Fibroblast of peridontal ligament (primary cell): ENCODE measurements around the gene ALLC.
"Not testable (repeated sequence)": the region's sequence is repeated elsewhere in the genome, so short reads cannot be mapped to it uniquely, and the experiment has no call there.

Experiments
- DNase-seq: peaks from one replicate; pipeline ENCODE4 v3.0.0-alpha.2; 2010; ENCODE audit errors: extremely low read depth

The ALLC gene

GRCh38 chr2:3655871-3656761, 1.9 kb upstream of the ALLC start:
- no peak for DNase-seq

- no peak for DNase-seq
Measured at GRCh38 chr2:3656762-3657721, 958 bp upstream of the ALLC start.

DNA sequence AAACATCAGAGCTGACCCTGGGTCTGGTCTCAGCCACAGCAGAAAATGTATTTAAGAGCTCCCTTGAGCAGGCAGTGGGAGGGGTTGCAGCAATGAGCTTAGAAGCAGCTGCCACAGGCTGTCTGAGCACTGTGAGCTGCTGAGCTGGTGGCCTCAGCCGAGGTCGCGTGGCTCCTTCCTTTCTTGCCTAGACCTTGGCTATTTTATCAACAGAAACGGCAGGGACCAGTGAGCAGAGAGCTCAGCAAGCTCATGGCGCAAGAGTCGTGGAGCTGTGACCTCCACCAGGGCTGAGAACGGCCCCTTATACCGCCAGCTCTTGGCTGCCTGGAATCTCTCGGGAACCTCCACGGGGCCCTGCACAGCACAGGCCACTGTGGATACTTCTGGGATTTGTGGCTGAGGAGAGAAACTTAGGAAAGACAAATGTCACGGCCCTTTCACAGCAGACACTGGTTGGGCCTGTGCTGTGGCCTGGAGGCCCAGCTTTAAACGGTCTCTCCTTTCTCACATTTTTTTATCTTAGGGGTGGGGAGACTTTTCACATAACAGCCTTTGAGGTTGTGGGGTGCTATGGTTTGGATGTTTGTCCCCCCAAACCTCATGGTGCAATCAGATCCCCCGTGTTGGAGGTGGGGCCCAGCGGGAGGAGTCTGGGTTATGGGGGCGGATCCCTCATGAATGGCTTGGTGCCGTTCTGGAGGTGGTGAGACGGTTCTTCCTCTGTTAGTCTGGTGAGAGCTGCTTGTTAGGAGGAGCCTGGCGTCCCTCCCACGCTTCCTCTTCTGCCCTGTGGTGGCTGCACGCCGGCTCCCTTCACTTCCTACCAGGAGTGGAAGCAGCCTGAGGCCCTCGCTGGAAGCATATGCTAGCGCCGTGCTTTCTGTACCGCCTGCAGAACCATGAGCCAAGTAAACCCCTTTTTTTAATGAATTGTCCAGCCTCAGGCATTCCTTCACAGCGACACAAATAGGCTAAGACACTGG, 1.7 kb downstream of the ALLC start:
- DNase-seq, result peak; percentile 12

DNA sequence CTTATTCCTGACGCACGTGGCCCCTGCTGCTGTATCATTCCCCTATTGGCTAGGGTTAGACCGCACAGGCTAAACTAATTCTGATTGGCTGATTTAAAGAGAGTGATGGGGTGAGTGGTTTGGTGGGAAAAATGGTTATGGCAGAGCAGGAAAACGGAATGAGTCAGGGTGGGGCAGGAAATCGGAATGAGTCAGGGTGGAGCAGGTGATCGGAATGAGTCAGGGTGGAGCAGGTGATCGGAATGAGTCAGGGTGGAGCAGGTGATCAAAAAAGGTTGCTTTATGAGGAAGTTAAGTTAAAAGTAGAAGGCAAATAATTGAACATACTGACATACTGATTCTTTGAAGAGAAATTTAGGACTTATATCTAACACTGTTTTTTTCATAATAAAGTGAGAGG, 2.6 kb downstream of the ALLC start:
- DNase-seq, result not testable (repeated sequence)

GRCh38 chr2:3661149-3661660, 3.2 kb downstream of the ALLC start:
- DNase-seq, result no peak

DNA sequence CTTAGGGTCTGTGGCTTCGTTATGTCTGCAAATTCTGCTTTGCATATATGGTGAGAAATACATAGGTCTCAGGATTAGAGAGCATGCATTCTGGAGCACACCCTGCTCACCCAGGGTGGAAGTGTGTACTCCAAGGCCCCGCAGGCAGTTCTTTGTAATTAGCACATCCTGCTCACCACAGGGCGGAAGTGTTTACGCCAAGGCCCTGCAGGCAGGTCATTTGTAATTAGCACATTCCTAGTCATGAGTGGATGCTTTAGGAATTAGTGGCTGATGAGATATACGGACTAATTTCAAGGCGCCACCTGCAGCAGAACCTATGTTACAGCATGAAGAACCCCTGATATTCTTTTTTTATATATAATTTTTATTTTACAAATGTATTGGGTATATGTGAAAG, 4.2 kb downstream of the ALLC start:
- DNase-seq, result no peak

DNA sequence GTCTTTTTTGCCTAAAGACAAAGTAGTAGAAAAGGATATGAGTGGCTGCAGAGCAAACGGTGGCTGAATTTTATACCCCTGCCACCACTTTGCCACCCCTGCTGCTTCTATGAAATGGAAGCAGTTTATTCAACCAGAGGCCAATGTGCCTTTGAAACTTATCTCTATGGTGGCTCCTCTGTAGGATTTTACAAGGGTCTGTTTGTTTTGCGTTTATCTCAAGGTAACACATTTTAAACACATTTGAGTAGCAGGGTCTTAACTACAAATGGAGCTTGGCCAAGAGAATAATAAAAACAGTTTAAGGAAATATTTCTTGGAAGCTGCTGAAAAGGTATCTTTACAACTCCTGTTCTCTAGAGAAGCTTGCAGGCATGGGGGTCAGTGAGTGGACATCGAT, 6.1 kb downstream of the ALLC start:
- DNase-seq, result no peak

- no peak for DNase-seq
Measured at GRCh38 chr2:3664925-3665324, 6.9 kb downstream of the ALLC start.

DNA sequence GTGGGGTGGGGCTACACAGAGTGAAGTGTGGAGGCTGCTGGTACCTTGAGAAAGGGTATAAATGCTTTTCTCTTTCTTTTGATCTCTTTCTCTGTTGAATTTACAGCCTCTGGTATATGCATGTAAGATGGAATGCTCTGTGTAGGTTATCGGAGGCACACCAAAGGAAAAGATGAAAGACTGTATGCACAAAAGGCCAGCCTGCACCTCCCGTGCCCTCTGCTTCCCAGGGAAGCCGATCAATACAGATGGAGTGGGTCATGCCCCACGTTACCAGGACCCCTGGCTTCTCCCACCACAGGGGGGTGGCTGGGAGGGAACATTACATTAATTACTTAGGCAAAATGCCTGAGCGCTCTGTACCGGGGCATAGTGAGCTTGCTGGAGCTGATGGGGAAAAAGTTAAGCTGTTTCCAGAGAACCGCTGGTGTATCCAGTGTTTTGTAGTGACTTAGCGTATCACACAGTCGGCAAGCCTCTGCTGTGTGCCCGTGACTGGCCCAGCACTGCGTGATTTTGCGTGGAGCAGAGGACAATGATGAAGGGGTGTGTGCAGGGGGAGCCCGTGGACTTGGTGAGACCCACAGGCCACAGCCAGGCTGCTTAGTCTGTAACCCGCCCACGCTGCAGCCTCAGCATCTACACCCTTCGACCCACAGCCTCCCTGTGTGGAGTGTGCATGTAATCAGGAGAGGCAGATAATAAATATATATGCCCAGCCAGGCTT, 8.0 kb downstream of the ALLC start:
- DNase-seq, result no peak

DNA sequence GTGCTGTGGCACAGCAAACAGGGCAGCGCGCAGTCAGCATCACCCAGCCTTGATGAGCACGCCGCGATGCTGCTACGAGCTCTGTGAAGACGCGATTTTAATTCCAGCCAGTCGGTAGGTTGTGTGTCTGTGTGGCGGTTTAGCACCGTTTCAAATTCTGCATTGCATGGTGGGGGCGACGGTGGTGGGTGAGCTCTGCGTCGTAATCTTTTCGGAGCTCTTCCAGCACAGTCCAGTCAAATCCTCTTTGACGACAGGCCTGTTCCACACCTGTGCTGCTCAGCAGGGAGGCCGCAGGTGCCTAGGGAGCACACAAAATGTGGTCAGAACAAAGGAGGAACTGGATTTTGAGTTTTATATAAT, 8.6 kb downstream of the ALLC start:
- DNase-seq, result no peak

GRCh38 chr2:3667151-3667631, 9.2 kb downstream of the ALLC start:
- no peak for DNase-seq

- no peak for DNase-seq
Measured at GRCh38 chr2:3669656-3670055, 11.7 kb downstream of the ALLC start.

DNA sequence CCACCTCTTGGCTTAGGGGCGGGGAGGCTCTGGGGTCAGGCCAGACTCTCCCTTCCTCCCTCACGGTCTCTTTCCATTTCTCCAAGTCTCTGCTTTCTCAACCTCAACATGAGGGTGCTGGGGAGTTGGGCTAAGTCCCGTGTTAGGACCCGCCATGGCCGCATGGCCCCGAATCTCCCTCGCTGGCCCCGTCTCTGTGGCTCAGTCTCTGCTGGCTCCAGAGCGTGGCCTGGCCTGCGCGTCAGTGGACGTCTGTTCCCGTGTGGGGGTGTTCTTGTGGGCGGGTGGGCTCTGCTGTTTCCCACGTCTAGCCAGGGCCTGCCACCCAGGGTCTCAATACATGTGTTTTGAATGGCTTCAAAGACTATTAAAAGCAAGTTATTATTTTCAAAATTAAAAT, 12.4 kb downstream of the ALLC start:
- DNase-seq, result no peak

DNA sequence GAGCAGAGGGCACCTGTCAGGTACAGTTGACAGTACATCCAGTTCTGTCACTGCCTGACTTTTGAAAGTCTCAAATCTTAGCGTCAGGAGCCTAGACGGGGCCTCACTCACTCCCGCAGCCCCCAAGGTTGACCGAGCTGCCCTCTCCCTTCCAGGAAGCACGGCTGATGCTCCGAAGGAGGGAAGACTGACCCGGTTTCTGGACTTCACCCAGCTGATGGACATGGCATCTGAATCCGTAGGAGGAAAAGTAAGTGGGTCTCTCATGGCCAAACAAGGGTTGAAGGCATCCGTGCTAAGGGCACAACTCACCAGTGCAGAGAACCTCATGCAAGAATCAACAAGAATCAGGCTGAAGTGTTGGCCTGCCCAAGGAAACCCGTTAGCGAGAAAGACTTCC, 12.9 kb downstream of the ALLC start:
- no peak for DNase-seq

DNA sequence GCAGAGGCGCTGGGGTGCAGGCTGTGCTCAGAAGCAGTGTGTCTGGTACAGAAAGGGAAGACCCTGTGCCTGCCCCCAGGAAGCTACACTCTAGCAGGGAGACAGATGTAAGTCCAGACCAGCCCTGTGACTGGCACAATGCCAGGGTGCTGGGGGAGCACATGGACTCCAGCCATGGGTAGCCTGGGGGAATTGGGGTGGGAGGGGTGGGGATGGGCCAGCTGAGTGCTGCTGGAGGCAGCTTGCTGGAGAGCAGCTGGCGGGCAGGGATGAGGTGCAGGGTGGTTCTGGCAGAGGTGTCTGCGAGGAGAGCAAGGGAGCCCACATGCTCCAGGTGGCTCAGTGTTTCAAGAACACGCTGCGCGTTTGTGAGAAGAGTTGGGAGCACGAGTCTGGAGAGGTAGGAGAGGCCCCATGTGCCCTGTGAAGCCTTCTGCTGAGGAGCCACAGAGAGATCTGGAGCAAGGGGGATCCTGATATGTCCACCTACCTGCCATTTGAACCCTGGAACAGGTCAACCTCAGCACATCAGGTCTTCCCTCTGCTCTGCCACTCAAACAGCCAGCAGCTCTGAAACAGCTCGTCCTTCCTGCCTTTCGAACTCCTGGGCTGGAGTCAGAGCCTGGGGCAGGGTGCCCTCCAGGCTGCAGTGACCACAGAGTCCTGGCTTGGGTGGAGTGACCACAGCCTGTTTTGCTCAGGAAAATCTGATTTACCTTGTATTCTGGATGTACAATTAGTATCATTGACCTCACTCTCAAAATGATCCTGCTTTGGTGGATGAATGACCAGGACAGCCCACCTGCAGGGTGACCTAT, 15.1 kb downstream of the ALLC start:
- DNase-seq, result no peak

- no peak for DNase-seq
Measured at GRCh38 chr2:3674066-3674845, 16.3 kb downstream of the ALLC start.

DNA sequence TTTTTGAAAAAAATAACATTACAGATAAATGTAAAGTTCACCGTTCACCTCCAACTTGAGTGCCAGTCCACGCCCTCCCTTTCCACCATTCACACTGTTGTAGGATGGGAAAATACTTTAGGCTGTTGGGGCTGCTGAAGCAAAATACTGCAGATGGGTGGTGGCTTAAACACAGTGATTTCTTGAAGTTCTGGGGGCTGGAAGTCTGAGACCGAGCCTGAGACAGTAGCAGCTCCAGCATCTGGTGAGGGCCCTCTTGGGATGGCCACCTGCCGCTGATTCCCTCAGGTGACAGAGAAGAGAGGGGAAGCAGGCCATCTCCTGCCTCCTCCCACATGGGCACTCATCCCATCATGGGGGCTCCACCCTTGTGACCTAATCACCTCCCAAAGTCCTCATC, 17.7 kb downstream of the ALLC start:
- no peak for DNase-seq

DNA sequence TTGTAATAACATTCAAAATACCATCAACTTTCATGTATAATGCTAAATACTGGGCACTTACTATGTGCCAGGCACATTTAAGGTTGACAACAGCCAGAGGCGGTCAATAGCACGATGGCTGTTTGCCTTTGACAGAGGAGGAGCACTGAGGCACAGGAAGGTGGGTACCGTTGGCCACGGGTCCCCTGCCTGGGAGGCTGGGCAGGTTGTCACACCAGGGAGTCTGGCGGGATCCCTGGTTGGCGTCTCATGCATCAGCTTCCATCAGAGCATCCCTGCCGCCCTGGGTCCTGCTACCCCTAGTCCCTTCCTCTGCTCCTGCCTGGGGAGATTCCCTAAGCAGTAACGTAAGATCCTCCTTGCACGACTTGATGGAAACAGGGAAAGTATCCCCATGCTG, 19.4 kb downstream of the ALLC start:
- no peak for DNase-seq

DNA sequence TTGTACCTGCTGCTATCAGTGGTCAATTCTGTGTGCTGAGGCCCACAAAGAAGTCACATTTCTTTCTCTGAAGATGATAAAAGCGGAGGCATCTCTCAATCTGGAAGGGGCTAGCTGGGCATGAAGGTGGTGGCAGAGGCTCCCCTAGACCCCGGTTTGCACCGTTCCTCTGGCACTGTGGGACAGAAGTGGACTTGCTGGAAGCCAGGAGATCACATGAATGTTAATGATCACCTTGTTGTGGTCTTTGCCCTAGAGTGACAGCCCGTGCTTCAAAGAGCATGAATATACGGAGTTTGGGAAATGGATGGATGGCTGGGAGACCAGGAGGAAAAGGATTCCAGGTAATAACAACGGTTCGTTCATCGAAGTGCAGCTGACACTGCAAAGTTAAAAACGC, 20.2 kb downstream of the ALLC start:
- no peak for DNase-seq
